IMR-90 (cell line): ENCODE data around the gene LSM14B. TPM values are rescaled to one million over a fixed set of nuclear protein-coding genes. Genes with fewer than 3 reads are reported as not detected.

Source experiments
- ATAC-seq: fragments of 200-7000 bp; cut with Tn5 transposase; 2 replicates; pipeline ENCODE4 v1.9.1; 2020; ENCODE audit warnings: low read depth, mild to moderate bottlenecking, moderate library complexity
- BruUV-seq: library from RNA; stranded (reverse); fragments of 400-500 nt; replicated peaks from 2 replicates; lab custom pipeline; 2021; lab: Mats Ljungman, UMichigan
- CTCF ChIA-PET: fragments of 300-600 bp; formaldehyde crosslinking; extraction: SDS; loops from one replicate; lab custom pipeline; 2021; ENCODE audit warnings: antibody characterized with exemption; lab: Yijun Ruan, JAX
- POLR2A ChIA-PET: fragments of 300-600 bp; sonication (Branson Sonifier 250); formaldehyde crosslinking; loops from one replicate; lab custom pipeline; 2022; ENCODE audit warnings: antibody characterized with exemption; ENCODE audit not compliant: unreplicated experiment; lab: Charles Lee
- DNase-seq: peaks from one replicate; pipeline ENCODE4 v3.0.0; 2013
- H2AFZ ChIP-seq: replicated peaks from 2 replicates; pipeline ENCODE3; 2013; ENCODE audit warnings: low read length, mild to moderate bottlenecking; ENCODE audit not compliant: poor library complexity
- H2AK5ac ChIP-seq: 2 replicates; pipeline ENCODE4 v1.6.1; 2013; ENCODE audit warnings: low read depth, low read length, inconsistent platforms
- H2AK9ac ChIP-seq: replicated peaks from 2 replicates; pipeline ENCODE3; 2013; ENCODE audit warnings: mild to moderate bottlenecking, low read depth, low read length, moderate library complexity; ENCODE audit not compliant: poor library complexity
- H2BK120ac ChIP-seq: 2 replicates; pipeline ENCODE4 v1.6.1; 2013; ENCODE audit warnings: low read depth, low read length, inconsistent platforms
- H2BK15ac ChIP-seq: 3 replicates; pipeline ENCODE4 v1.6.1; 2013; ENCODE audit warnings: low read depth, low read length, inconsistent platforms
- H2BK20ac ChIP-seq: 2 replicates; pipeline ENCODE4 v1.6.1; 2013; ENCODE audit warnings: low read depth, mild to moderate bottlenecking, inconsistent platforms, low read length, moderate library complexity
- H2BK5ac ChIP-seq: 2 replicates; pipeline ENCODE4 v1.6.1; 2013; ENCODE audit warnings: mild to moderate bottlenecking, low read depth, low read length, inconsistent platforms; ENCODE audit not compliant: poor library complexity, severe bottlenecking
- H3K14ac ChIP-seq: replicated peaks from 2 replicates; pipeline ENCODE4 v1.6.1; 2013; ENCODE audit warnings: low read depth, low read length, inconsistent platforms
- H3K18ac ChIP-seq: 2 replicates; pipeline ENCODE4 v1.6.1; 2013; ENCODE audit warnings: low read depth, low read length, control low read depth
- H3K23ac ChIP-seq: 2 replicates; pipeline ENCODE4 v1.6.1; 2013; ENCODE audit warnings: low read depth, low read length, inconsistent platforms
- H3K27ac ChIP-seq: 2 replicates; pipeline ENCODE4 v1.5.1; 2013; ENCODE audit warnings: mild to moderate bottlenecking, control low read depth, low read length; ENCODE audit not compliant: insufficient read depth
- H3K27me3 ChIP-seq: 2 replicates; pipeline ENCODE4 v1.6.1; 2013; ENCODE audit warnings: low read length; ENCODE audit not compliant: control insufficient read depth, insufficient read depth
- H3K36me3 ChIP-seq: 2 replicates; pipeline ENCODE4 v1.6.1; 2013; ENCODE audit warnings: low read length, mixed read lengths; ENCODE audit not compliant: control insufficient read depth, insufficient read depth
- H3K4ac ChIP-seq: 2 replicates; pipeline ENCODE4 v1.6.1; 2013; ENCODE audit warnings: low read depth, low read length, inconsistent platforms
- H3K4me1 ChIP-seq: 2 replicates; pipeline ENCODE4 v1.6.1; 2013; ENCODE audit warnings: low read length, mixed read lengths; ENCODE audit not compliant: control insufficient read depth, insufficient read depth
- H3K4me2 ChIP-seq: 2 replicates; pipeline ENCODE4 v1.6.1; 2013; ENCODE audit warnings: low read depth, mild to moderate bottlenecking, control low read depth, low read length, moderate library complexity
- H3K4me3 ChIP-seq: 2 replicates; pipeline ENCODE4 v1.5.1; 2013; ENCODE audit warnings: low read depth, mild to moderate bottlenecking, control low read depth, low read length, moderate library complexity; ENCODE audit not compliant: insufficient read depth
- H3K56ac ChIP-seq: 2 replicates; pipeline ENCODE4 v1.6.1; 2013; ENCODE audit warnings: low read length, inconsistent platforms; ENCODE audit not compliant: insufficient read depth; ENCODE audit errors: extremely low read depth
- H3K79me1 ChIP-seq, 2 experiments: 2 replicates each; pipeline ENCODE4 v1.6.1; 2013; ENCODE audit warnings: low read length in 2 of 2, inconsistent platforms in 1 of 2, low read depth in 1 of 2
- H3K9ac ChIP-seq: 2 replicates; pipeline ENCODE4 v1.6.1; 2013; ENCODE audit warnings: low read depth, low read length, control low read depth
- H3K9me1 ChIP-seq: 2 replicates; pipeline ENCODE4 v1.6.1; 2013; ENCODE audit warnings: low read length, inconsistent platforms; ENCODE audit not compliant: insufficient read depth
- H3K9me3 ChIP-seq: 2 replicates; pipeline ENCODE4 v1.6.1; 2013; ENCODE audit warnings: low read length; ENCODE audit not compliant: control insufficient read depth, insufficient read depth
- H4K20me1 ChIP-seq: 2 replicates; pipeline ENCODE4 v1.6.1; 2013; ENCODE audit warnings: low read length, inconsistent platforms; ENCODE audit not compliant: insufficient read depth
- H4K5ac ChIP-seq: 2 replicates; pipeline ENCODE4 v1.6.1; 2013; ENCODE audit warnings: mild to moderate bottlenecking, low read depth, low read length, control low read depth
- H4K8ac ChIP-seq, 2 experiments: 2 replicates each; pipeline ENCODE4 v1.6.1; 2013; ENCODE audit warnings: low read depth in 2 of 2, low read length in 2 of 2, control low read depth in 1 of 2, inconsistent platforms in 1 of 2
- H4K91ac ChIP-seq: 2 replicates; pipeline ENCODE4 v1.6.1; 2013; ENCODE audit warnings: low read depth, low read length, inconsistent platforms; ENCODE audit not compliant: insufficient read depth
- BHLHE40 ChIP-seq: fragments of 150-350 bp; IDR thresholded peaks from 2 replicates; pipeline ENCODE4 v1.6.1; 2016; ENCODE audit warnings: mild to moderate bottlenecking, low read depth, low read length
- CEBPB ChIP-seq: IDR thresholded peaks from 2 replicates; pipeline ENCODE4 v1.6.1; 2012; ENCODE audit warnings: low read depth, low read length, improper control_type of control experiment
- CHD1 ChIP-seq: IDR thresholded peaks from 2 replicates; pipeline ENCODE4 v1.6.1; 2012; ENCODE audit warnings: low read depth, low read length, improper control_type of control experiment
- FOS ChIP-seq: fragments of 150-350 bp; IDR thresholded peaks from 2 replicates; pipeline ENCODE4 v1.6.1; 2016; ENCODE audit warnings: low read depth, low read length
- MAFK ChIP-seq: IDR thresholded peaks from 2 replicates; pipeline ENCODE4 v1.6.1; 2012; ENCODE audit warnings: low read depth, low read length, improper control_type of control experiment
- MAZ ChIP-seq: IDR thresholded peaks from 2 replicates; pipeline ENCODE4 v1.6.1; 2012; ENCODE audit warnings: low read depth, mild to moderate bottlenecking, low read length, improper control_type of control experiment, moderate library complexity, borderline replicate concordance
- MXI1 ChIP-seq: IDR thresholded peaks from 2 replicates; pipeline ENCODE4 v1.6.1; 2012; ENCODE audit warnings: low read depth, mild to moderate bottlenecking, low read length, moderate library complexity, borderline replicate concordance
- NFE2L2 ChIP-seq: fragments of 150-350 bp; IDR thresholded peaks from 2 replicates; pipeline ENCODE4 v1.6.1; 2016; ENCODE audit warnings: low read depth, mild to moderate bottlenecking, low read length
- POLR2A ChIP-seq: IDR thresholded peaks from 2 replicates; pipeline ENCODE4 v1.6.1; 2012; ENCODE audit warnings: mild to moderate bottlenecking, low read depth, low read length
- RAD21 ChIP-seq: IDR thresholded peaks from 2 replicates; pipeline ENCODE4 v1.6.1; 2012; ENCODE audit warnings: low read length, improper control_type of control experiment
- RCOR1 ChIP-seq: IDR thresholded peaks from 2 replicates; pipeline ENCODE4 v1.6.1; 2012; ENCODE audit warnings: mild to moderate bottlenecking, low read length, improper control_type of control experiment; ENCODE audit not compliant: insufficient replicate concordance
- RFX5 ChIP-seq: IDR thresholded peaks from 2 replicates; pipeline ENCODE4 v1.8.0; 2012; ENCODE audit warnings: low read depth, mild to moderate bottlenecking, low read length, moderate library complexity
- SMC3 ChIP-seq: fragments of 150-350 bp; IDR thresholded peaks from 2 replicates; pipeline ENCODE4 v1.6.1; 2016; ENCODE audit warnings: low read depth, mild to moderate bottlenecking, antibody characterized with exemption, low read length, moderate library complexity
- WGBS, 2 experiments: methylation state at CpG; one replicate each; pipeline versions ENCODE4 v1.1.5 to v1.1.7; 2013; ENCODE audit warnings: missing lambda C conversion rate in 2 of 2; ENCODE audit not compliant: insufficient read length in 1 of 2; ENCODE audit errors: extremely low coverage in 2 of 2; 5-methylcytosine and 5-hydroxymethylcytosine counted together
- dilution Hi-C: fragments of 300-500 bp; cut with HindIII; formaldehyde crosslinking; loops from one replicate; pipeline ENCODE4 v1.14.3; 2018; ENCODE audit warnings: low sequenced_read_pairs; ENCODE audit not compliant: unreplicated experiment
- in situ Hi-C: fragments of 300-500 bp; cut with MboI; formaldehyde crosslinking; loops from 3 replicates; pipeline ENCODE4 v1.14.3; 2019; ENCODE audit warnings: low sequenced_read_pairs, inconsistent platforms, mixed read lengths
- intact Hi-C: fragments of 100-400 bp; cut with micrococcal nuclease; formaldehyde crosslinking; loops from 2 replicates; pipeline ENCODE4 v1.10.0; 2022
- polyA plus RNA-seq, 3 experiments: library from polyadenylated mRNA; depleted of rRNA; stranded (reverse); fragments of >200 nt; gene quantifications; 2 replicates each; pipeline ENCODE4 v1.2.3, GENCODE V29; 2012; ENCODE audit warnings: low replicate concordance in 1 of 3
- total RNA-seq: library from RNA; depleted of rRNA; stranded (reverse); fragments of >200 nt; gene quantifications from 2 replicates; pipeline ENCODE4 v1.2.3, GENCODE V29; 2012
- TF ChIP-seq, protein P1 (sequence below): conservative IDR thresholded peaks from 2 replicates; pipeline ENCODE4 v1.5.1; 2012; ENCODE audit warnings: mild to moderate bottlenecking, low read depth, low read length, improper control_type of control experiment
- TF ChIP-seq, protein P2 (sequence below): fragments of 150-350 bp; IDR thresholded peaks from 2 replicates; pipeline ENCODE4 v1.6.1; 2017; ENCODE audit warnings: mild to moderate bottlenecking, antibody characterized with exemption, low read length, low read depth
- TF ChIP-seq, protein P3 (sequence below): fragments of 150-350 bp; IDR thresholded peaks from 2 replicates; pipeline ENCODE4 v1.6.1; 2016; ENCODE audit warnings: low read depth, mild to moderate bottlenecking, low read length, moderate library complexity, borderline replicate concordance

The LSM14B gene
- total and polyA plus RNA-seq, 2 of the 4 experiments (the other 2 are of a cell fraction), result 23.7 to 41.1 TPM

DNA sequence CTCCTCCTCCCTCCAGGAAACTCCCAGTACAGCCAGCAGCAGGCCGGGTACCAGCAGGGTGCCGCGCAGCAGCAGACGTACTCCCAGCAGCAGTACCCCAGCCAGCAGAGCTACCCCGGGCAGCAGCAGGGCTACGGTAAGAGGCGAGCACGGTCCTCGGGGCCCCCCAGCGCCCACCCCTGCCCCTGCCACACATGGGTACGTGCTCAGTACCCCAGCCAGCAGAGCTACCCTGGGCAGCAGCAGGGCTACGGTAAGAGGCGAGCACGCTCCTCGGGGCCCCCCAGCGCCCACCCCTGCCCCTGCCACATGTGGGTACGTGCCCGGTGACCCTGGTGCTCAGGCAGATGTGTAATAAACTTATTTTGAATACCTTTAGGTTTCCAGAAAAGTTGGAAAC is 50.4 kb downstream of the LSM14B start:
- CTCF ChIA-PET, result no interaction called here
- dilution Hi-C loops, result no loop called here
- WGBS, 2 experiments, result 95% methylated on average over 4 of the region's 18 CpGs; no CpG with 5 or more reads in 1 of the 2 experiments

More for the DNA sequence above, 50.4 kb downstream of the LSM14B start:
- Histone ChIP-seq H2AK5ac (no peak overlapping the region), H4K8ac (no peak overlapping the region), H3K9ac (no peak overlapping the region), H2BK15ac (no peak overlapping the region), H4K91ac (no peak overlapping the region), H3K4ac (no peak overlapping the region), H3K56ac (no peak overlapping the region), H2BK120ac (no peak overlapping the region), H4K5ac (no peak overlapping the region), H2BK20ac (no peak overlapping the region), H3K14ac (no peak overlapping the region), H3K9me3 (no peaks in the 10 kb centered on the region), H3K4me1 (no peaks in the 10 kb centered on the region), H3K4me2 (no peak overlapping the region), H3K79me1 (peaks cover 0 to 6% of the 10 kb centered on the region in 2 experiments; a peak in 1 of 4 replicates), H3K9me1 (0 out of 2 replicates have a peak, but pooled peaks cover 5% of the 10 kb centered on the region), H4K20me1 (no peaks in the 10 kb centered on the region), H3K23ac (no peak overlapping the region), H3K36me3 (peaks cover 35% of the 10 kb centered on the region), H3K27ac (no peak overlapping the region), H2AFZ (no peak overlapping the region), H3K27me3 (no peaks in the 10 kb centered on the region), H3K18ac (no peak overlapping the region), H3K4me3 (no peak overlapping the region), H2AK9ac (no peak overlapping the region), H2BK5ac (no peak overlapping the region)
- intact Hi-C loops, result no loop called here
- no peak for ATAC-seq
- DNase-seq, result no peak
- BruUV-seq, result no TSS peak
- POLR2A ChIA-PET, result no interaction called here
- TF ChIP-seq BHLHE40, result no peak
- TF ChIP-seq SMC3, result no peak
- TF ChIP-seq, protein P1, sequence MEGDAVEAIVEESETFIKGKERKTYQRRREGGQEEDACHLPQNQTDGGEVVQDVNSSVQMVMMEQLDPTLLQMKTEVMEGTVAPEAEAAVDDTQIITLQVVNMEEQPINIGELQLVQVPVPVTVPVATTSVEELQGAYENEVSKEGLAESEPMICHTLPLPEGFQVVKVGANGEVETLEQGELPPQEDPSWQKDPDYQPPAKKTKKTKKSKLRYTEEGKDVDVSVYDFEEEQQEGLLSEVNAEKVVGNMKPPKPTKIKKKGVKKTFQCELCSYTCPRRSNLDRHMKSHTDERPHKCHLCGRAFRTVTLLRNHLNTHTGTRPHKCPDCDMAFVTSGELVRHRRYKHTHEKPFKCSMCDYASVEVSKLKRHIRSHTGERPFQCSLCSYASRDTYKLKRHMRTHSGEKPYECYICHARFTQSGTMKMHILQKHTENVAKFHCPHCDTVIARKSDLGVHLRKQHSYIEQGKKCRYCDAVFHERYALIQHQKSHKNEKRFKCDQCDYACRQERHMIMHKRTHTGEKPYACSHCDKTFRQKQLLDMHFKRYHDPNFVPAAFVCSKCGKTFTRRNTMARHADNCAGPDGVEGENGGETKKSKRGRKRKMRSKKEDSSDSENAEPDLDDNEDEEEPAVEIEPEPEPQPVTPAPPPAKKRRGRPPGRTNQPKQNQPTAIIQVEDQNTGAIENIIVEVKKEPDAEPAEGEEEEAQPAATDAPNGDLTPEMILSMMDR, result no peak
- TF ChIP-seq MAFK, result no peak
- TF ChIP-seq, protein P2, sequence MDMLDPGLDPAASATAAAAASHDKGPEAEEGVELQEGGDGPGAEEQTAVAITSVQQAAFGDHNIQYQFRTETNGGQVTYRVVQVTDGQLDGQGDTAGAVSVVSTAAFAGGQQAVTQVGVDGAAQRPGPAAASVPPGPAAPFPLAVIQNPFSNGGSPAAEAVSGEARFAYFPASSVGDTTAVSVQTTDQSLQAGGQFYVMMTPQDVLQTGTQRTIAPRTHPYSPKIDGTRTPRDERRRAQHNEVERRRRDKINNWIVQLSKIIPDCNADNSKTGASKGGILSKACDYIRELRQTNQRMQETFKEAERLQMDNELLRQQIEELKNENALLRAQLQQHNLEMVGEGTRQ, result no peak
- TF ChIP-seq MXI1, result no peak
- no peak for TF ChIP-seq RFX5
- TF ChIP-seq, protein P3, sequence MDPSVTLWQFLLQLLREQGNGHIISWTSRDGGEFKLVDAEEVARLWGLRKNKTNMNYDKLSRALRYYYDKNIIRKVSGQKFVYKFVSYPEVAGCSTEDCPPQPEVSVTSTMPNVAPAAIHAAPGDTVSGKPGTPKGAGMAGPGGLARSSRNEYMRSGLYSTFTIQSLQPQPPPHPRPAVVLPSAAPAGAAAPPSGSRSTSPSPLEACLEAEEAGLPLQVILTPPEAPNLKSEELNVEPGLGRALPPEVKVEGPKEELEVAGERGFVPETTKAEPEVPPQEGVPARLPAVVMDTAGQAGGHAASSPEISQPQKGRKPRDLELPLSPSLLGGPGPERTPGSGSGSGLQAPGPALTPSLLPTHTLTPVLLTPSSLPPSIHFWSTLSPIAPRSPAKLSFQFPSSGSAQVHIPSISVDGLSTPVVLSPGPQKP, result no peak
- no peak for TF ChIP-seq NFE2L2
- no peak for TF ChIP-seq CEBPB
- no peak for TF ChIP-seq RAD21
- TF ChIP-seq RCOR1, result no peak
- TF ChIP-seq MAZ, result no peak
- TF ChIP-seq CHD1, result no peak
- TF ChIP-seq FOS, result no peak
- no peak for TF ChIP-seq POLR2A
- in situ Hi-C loops, result no loop called here
